ENCODE results near the gene PTCH1. TPM values are rescaled to one million over a fixed set of nuclear protein-coding genes. Genes with fewer than 3 reads are reported as not detected.

Gene PTCH1
- total RNA-seq (2022; extraction: Qiagen RNA extraction) = 1.7 to 3.5 TPM (median 2.9 TPM) in 5 replicates

DNA sequence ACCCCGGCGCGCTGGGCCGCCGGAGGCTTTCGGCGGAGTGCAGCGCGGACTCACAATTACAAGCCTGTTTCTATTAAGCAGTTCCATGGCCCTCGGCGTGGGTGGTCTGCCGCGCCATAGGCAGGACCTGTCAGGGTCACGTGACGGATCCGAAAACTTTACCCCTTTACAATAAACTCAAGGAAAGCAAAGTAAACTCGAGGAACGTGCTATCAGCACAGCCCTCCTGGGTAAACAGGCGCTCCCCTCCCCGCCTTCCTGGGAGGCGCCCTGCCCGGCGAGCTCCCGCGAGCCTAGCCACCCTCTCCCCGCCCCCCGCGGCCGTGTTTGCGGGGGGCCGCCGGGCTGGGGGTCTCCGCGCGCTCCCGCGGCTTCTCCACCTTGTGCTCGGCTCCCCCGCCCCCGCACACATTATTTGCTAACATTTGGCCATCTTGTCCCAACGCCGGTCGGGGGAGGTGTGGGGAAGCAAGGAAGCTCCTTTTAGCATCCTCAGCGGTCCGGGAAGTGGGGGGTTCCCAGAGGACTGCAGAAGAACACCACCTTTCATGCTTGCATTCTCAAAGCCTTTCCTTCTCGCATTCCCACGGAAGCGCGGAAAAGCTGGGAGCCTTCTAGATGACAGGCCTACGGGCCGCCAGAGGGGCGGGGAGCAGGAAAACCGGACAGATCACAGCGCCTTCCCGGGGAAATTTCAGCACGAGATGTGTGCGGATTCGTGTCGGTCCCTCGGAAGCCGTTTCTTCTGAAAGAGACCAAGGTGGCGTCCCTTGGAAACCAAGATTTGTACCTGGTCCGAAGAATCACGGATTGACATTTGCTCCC, at the start of gene PTCH1:
TSS of gene PTCH1 (minus strand) at position 238 of the 825 bp plus-strand sequence.

Other genes starting within 250 kb of the PTCH1 start
- gene FANCC, start 199.3 kb downstream of the PTCH1 start, total RNA-seq (2022; extraction: Qiagen RNA extraction) = 10.6 to 11.8 TPM (median 10.9 TPM) in 5 replicates